ENCODE data around the gene LRP1B.
"Not testable (repeated sequence)": the region's sequence is repeated elsewhere in the genome, so short reads cannot be mapped to it uniquely, and the experiment has no call there.

Gene LRP1B

DNA sequence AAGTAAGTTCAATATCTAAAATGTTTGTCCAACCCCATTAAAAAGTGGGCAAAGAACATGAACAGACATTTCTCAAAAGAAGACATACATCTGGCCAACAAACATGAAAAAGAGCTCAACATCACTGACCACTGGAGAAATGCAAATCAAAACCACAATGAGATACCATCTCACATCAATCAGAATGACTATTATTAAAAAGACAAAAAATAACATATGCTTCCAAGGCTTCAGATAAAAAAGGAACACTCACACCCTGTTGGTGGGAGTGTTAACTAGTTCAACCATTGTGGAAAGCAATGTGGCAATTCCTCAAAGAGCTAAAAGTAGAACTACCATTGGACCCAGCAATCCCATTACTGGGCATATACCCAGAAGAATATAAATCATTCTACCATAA, 931.1 kb downstream of the LRP1B start:
- in situ Hi-C loops (cut with MboI; ENCODE audit: low sequenced_read_pairs) = no loop called here

DNA sequence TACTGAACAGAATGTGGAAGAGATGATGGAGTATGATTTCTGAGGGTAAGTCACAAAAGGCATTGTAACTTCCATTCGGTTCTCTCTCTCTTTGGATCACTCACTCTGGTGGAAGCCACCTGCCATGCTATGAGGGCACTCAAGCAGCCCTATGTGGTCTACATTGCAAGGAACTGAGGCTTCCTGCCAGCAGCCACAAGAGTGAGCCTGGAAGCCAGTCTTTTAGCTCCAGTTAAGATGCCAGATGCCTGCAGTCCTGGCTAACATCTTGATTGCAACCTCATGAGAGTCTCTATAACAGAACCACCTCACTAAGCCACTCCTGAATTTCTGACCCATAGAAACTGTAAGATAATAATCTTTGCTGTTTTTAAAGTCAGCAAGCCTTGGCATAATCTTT, 935.7 kb downstream of the LRP1B start:
- in situ Hi-C loops (cut with MboI; ENCODE audit: low sequenced_read_pairs) = no loop called here

DNA sequence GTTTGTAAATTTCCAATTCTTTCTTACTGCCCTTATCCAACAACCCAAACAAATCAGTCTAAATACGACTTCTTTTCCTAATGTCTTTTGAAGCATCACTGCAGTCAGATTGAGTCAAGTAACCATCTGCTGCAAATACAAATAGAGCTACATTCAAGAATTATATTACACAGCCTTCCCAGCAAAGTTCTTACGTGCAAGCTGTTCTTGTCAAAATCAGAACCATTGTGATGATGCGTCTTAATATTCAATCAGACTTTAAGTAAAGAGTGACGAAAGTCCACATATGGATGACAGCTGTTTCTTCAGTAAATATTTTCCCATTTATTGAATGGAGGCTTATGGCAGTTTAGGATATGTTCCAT, 943.8 kb downstream of the LRP1B start:
- in situ Hi-C loops (cut with MboI; ENCODE audit: low sequenced_read_pairs) = no loop called here

DNA sequence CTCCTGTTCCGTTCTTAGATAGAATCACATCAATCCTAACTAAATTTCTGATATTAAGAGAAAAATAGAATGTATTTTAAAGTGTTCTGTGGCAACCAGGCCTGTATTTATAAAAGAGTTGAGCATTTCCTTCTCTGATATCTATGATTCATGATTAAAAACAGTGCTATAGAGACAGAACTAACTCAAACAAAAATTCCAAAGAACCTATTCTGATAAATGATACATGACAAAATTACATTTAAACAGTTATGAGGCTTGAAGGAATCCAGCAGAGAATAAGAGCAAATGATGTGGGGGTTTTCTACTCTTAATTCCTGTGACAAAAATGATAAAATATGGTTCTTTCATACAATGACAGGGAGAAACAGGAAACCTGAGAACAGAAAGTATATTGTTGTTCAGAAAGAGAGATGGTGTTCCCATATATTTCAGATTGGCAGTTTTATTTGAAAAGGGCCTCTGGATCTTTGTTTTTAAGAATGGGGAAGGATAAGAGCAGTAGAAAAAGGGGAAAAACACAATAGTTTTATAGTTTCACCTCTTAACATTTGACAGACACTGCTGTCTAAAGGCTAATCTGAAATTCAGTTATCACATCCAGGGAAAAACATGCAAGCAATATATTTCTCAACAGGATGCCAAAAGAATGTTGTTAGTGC, 944.3 kb downstream of the LRP1B start:
- in situ Hi-C loops (cut with MboI; ENCODE audit: low sequenced_read_pairs) = no loop called here

DNA sequence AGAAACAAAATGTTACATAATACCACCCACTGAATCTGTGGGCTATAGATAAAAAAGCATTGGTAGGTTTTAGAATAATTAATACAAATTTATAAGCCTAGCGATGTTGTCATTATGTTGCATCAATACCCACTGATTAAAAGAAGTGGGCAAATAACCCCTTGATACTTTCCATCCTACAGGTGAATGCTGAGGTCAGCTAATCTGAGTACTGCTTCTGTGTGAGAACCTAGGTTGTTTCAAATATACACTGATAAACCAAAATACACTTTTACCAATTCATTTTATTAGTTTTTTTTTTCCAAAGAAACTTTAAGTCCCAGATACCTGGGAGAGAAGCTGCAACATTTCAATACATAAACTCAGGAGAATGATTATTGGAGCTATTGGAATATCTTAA, 948.6 kb downstream of the LRP1B start:
- in situ Hi-C loops (cut with MboI; ENCODE audit: low sequenced_read_pairs) = no loop called here

DNA sequence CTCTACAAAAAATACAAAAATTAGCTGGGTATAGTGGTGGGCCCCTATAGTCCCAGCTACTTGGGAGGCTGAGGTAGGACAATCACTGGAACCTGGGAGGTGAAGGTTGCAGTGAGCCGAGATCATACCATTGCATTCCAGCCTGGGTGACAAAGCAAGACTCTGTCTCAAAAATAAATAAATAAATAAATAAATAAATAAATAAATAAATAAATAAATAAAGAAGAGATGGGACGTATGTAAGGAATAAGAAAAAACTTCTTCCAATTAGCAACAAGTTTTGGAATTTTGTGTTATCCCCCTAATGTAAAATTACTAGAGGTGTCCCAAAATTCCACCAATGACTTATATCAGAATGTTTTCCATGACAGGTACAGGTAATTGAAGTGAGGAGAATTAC, 961.7 kb downstream of the LRP1B start:
- in situ Hi-C loops (cut with MboI; ENCODE audit: low sequenced_read_pairs) = not testable (repeated sequence)

DNA sequence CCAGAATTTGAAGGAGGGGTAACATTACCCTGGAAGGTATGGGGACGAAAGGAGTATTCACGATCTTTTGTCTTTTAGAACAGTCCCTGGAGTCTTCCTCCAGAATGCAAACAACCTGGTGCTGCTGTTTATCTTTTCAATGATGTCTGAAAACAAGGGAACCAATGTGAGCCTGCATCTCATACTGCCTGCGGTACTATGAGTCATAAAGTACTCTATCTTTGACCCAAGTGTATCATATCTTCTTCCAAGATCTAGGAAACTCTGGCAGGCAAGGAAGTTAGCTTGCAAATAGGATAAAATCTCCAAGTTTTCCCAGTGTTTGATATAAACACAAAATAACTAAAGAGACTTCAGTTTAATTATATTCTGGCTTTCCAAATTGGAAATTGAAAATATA, 968.5 kb downstream of the LRP1B start:
- in situ Hi-C loops (cut with MboI; ENCODE audit: low sequenced_read_pairs) = no loop called here

DNA sequence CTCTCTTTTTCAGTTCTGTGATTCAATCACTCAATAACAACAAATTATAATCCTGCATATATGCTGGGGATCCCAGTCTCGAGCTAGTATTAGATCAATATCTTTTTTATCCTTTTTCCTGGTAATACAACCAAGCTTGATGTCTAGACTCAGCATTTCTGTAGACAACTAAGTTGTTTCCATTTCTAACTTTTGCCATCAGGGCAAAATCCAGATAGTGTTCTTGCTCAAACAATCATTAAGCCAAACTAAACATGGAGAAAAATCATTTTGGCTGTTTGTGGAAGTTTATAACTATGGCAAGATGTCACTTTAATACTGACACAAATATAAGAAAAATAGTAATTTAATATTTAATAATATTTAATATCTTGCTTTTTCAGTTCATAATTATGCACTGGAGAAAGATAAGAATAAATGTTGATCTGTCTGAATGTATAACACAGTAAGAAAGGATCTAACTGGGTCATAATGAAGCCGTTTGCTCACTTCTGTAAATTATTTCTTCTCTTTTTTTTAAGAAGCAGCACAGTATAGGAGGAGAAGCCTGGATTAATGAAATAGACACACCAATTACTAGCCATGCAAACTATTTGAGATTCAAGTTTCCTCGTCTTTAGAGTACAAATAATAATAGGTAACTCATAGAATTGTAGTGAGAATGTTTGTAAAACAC, 979.1 kb downstream of the LRP1B start:
- in situ Hi-C loops (cut with MboI; ENCODE audit: low sequenced_read_pairs) = no loop called here

DNA sequence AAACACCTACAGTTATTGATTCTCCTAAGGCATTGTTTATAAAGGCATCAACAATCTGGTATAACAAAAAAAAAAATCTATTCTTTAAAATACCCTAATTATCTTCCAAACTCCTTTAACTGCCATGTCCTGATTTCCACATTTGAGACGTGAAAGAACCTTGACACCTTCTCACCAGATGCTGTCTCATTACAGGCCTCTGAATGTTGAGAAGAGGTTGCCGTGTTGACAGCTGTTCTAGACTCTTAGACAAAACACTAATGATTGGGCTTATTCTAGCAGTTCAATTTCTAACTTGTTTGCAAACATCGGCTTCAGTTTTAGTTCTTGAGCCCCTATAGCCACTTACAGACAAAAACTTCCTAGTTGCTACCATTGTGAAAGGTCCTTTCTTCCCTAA, 988.8 kb downstream of the LRP1B start:
- in situ Hi-C loops (cut with MboI; ENCODE audit: low sequenced_read_pairs) = no loop called here

DNA sequence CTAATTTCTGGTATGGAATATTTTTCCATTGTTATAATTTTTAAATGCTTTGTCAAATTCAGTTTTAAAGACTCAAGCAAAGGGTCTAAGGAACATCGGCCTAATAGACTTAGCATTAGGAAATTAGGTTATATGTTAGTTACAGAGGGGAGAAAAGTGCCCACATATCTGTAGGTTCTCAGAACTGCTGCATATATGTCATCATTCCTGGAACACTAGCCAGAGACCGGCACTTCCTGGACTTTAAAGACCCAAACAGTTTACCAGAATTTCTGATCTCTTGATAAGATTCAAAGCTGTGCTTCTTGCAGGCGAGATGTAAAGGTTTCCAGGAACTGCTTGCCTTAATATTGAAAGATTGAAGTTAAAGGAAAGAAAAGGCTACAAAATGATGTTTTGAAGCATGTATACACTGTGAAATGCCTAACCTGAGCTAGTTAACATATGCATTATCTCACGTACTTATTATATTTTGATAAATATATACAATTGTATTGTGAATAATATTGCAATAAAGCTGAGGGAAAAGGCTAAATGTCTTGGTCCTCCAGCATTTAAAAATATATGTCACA, 993.6 kb downstream of the LRP1B start:
- in situ Hi-C loops (cut with MboI; ENCODE audit: low sequenced_read_pairs) = no loop called here

DNA sequence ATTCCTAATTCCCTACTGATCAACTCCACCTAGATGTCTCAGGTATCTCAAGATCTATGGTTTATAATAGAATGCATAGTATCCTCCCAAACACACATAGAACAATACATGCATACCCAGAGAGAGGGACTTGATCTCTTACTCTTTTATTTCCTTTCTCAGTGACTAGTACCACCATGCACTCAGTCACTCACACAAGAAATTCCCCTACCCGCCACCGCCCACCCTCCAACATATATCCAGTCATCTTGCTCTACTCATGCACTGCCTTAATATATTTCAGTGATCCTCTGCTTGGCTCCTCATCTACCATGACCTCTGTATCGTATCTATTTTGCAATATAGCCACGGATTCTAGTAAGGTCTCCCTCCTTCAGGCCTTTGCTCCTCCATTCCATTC, 996.9 kb downstream of the LRP1B start:
- in situ Hi-C loops (cut with MboI; ENCODE audit: low sequenced_read_pairs) = no loop called here

DNA sequence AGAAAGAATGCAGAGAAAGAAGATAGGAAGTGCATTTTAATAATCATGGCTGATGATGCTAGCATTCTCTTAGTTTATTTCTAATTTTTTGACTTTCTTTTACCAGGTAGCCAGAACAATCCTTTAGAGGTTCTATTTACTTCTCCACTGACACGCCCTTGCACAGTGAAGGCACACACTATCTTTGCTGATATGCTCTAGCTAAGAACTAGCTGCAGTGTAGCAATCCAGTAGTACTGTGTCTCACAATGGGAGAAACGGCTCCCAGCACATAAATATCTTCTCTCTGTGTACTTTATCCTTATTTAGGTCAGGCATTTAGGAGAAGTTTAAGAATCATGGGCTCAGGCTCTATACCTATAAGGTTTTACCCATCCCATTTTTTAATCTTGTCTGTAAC, 1005.4 kb downstream of the LRP1B start:
- in situ Hi-C loops (cut with MboI; ENCODE audit: low sequenced_read_pairs) = no loop called here

DNA sequence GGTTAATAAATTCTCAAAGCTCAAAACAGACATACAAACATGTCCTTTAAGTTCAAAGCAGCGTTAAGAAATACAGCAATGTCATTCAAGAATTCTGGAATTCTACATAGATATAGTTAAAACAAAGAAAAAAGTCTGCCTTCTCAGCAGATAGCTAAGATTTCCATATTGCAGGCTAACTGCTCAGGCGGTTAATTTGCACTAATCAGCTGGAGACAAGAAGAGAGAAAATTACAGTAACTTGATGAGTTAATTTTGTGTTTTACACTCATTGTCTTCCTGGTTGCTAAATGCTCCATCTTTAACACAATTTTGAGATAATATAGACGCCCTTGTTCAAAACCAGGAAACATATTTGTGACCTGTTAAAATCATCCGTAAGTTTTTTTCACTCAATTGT, 1012.0 kb downstream of the LRP1B start:
- in situ Hi-C loops (cut with MboI; ENCODE audit: low sequenced_read_pairs) = no loop called here

DNA sequence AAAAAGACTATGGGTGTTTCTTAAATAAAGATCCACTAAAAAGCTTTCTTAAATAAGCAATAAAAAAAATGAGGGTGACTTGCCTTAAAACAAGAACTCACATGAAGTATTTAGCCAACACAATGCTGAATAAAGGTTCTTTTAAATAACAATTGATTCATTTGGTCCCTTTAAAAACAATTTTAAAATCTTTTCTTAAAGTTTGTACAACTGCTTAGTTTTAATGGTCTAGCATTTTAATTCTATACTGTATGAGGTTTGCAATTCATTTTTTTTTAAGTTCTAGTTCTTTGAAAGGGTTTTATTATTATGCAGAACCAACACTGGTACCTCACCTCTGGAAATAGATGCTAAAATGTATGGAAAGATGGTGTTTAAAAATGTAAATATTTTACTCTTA, 1017.5 kb downstream of the LRP1B start:
- in situ Hi-C loops (cut with MboI; ENCODE audit: low sequenced_read_pairs) = no loop called here

DNA sequence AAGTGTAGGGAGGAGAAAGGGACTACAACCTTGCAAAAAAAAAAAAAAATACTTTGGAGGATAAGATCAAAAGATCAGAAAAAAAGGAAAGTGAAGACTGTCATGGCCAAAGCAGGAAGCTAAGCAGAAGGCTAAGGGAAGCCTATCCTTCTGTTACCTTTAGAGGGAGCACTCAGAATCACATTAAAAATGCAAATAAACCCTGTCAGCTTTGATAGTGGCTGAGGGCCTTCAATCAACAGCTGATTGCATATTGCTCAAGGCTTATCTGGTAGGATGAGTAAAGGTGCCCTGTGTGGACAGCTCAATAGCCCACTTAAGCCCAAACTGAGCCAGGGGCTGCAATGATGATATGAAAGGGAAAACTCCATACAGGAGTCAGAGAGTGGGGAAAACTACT, 1021.2 kb downstream of the LRP1B start:
- in situ Hi-C loops (cut with MboI; ENCODE audit: low sequenced_read_pairs) = no loop called here

DNA sequence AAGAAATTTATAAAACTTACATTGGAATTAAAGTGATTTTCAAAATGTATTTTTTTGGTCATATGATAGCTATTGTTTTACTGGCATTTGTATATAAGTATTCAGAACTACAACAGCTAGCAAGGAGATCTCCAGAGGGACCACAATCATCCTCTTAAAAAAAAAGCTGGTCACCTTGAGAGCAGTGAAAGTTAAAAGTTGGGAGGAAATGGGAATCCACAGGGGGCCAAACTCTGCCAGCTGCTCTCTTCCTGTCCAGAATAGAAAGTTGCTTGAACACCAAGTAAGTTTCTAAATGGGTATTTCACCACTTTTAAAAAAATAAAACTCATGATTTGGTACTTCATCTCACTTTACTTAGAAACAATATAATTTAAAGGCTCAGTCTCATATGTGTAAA, 1025.1 kb downstream of the LRP1B start:
- in situ Hi-C loops (cut with MboI; ENCODE audit: low sequenced_read_pairs) = no loop called here

DNA sequence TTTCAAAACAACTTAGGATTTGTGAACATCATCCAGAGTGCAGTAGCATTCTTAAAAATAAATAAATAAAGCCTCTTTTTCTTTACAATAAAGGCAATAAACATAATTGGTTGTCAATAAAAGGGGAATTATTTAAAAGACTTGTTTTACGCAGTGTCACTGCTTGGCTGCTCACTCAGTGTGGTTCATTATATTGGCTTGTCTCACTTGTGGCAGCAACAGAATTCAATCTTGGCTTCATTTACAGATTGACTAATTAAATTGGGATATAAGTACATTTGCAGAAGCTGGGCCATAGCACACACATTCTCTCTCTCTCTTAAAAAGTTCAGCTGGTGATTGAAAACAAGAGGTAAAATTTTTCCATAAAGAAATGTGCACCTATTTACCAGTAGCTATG, 1027.6 kb downstream of the LRP1B start:
- in situ Hi-C loops (cut with MboI; ENCODE audit: low sequenced_read_pairs) = no loop called here

DNA sequence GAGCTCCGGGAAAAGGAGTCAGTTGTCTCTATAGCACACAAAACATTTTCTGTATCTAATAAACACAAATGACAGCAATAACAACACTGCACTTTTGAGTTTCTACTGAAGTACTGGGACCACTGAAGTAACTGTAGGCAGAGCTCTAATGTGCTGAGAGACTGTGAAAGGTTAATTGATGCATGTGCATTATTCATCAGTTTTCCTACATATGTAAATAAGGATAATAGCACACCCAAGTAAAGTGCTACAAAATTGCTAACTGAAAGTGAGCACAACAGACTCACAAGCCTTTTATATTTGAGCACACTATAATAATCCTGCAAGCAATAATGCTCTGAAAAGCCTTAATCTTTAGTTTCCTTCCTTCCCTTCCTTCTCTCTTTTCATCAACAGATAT, 1051.6 kb downstream of the LRP1B start:
- in situ Hi-C loops (cut with MboI; ENCODE audit: low sequenced_read_pairs) = no loop called here

DNA sequence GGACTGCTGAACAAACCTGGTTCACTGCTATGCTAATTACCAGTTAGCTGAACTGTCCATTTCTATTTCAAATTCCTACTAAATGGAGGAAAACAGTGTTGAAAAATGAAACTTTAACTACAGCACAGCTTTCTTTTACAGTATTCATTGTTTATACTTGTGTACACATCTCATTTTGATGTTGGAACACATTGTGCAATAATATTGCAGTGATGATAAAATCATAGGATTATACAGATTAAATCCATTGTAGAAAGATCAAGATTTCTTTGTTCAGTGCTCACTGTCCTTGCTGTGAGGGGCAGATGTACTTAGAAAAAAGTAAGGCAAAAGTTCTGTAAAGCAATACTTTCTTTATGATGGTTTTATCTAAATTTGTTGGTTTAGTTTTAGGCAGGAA, 1055.1 kb downstream of the LRP1B start:
- in situ Hi-C loops (cut with MboI; ENCODE audit: low sequenced_read_pairs) = no loop called here

DNA sequence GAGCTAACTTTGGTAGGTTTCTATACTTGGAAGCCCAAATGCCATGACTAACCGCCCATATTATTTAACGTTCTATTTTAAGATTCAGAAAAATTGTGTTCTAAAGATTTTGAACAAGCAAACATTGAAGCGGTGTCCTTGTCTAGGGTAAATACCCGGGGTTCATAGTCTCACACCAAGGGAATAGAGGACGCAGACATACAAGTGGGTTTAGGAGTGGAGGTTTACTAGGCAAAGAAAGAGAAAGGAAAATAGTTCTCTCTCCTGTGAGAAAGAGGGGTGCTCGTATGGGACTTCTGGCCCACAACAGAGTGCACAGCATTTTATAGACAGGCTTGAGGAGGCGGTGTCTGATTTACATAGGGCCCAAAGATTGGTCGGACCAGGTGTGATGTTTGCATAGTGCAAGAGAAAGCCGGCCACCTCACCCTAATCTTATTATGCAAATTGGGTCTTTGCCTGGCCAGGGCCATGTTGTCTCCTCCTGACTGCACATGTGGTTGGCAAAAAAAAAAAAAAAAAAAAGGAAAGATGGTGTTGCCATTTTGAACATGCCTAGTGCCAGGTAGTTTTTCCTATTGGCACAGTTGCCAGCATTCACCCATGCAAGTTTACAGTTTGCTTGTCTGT, 1062.6 kb downstream of the LRP1B start:
- in situ Hi-C loops (cut with MboI; ENCODE audit: low sequenced_read_pairs) = no loop called here

DNA sequence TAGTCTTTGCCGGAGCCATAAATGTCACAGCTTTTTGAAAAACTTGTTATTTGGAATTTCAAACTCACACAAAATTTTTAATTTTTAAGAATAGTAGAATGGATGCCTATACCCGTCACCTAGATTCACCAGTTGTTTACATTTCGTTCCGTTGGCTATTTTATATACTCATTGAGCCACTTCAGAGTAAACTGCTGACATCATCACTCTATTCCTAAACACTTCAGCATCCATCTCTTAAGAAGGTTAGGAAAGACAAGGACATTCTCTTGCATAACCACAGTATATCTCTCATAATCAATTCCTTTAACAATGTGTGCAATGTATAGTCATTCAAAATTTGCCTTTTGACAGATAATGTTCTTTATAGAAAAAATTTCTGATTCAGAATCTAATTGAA, 1065.8 kb downstream of the LRP1B start:
- in situ Hi-C loops (cut with MboI; ENCODE audit: low sequenced_read_pairs) = no loop called here

DNA sequence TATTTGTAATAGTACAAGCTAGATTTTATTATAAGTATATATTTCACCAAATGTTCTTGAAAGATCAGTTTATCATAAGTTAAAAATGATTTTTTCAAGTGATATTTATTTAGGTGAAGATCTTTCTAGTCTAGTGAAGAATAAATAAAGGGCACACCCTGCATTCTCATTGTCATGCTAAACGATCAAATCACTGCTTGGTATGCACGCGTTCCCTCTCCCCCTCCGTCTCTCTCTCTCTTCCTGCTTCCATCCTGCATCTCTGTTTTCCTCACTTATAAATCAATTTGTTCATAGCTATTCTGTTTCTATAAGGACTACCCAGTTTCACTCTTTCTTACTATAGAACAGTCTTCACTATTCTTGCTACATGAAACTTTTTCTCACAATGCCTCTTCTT, 1067.4 kb downstream of the LRP1B start:
- in situ Hi-C loops (cut with MboI; ENCODE audit: low sequenced_read_pairs) = no loop called here
